ENCODE data around the gene ANK2.

DNA sequence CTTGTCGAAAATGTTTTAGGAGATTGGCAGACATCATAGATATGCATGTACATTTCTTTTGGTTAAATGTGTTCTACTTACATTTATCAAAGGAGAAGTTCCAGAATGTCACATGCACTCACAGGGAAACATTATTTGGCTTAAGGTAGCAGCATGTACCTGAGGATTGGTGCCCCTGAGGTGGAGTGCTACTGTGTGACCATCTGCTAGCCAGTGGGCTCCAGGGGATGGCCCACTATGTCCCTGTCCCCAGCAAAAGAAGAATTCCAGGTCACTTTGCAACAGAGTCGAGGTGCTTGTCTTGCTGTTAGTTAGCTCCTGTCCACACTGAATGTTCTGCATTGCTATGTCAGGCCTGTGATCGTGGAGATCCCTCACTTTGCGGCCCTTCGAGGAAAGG lies 283.2 kb downstream of the ANK2 start:
- TF ChIP-seq, protein P1, sequence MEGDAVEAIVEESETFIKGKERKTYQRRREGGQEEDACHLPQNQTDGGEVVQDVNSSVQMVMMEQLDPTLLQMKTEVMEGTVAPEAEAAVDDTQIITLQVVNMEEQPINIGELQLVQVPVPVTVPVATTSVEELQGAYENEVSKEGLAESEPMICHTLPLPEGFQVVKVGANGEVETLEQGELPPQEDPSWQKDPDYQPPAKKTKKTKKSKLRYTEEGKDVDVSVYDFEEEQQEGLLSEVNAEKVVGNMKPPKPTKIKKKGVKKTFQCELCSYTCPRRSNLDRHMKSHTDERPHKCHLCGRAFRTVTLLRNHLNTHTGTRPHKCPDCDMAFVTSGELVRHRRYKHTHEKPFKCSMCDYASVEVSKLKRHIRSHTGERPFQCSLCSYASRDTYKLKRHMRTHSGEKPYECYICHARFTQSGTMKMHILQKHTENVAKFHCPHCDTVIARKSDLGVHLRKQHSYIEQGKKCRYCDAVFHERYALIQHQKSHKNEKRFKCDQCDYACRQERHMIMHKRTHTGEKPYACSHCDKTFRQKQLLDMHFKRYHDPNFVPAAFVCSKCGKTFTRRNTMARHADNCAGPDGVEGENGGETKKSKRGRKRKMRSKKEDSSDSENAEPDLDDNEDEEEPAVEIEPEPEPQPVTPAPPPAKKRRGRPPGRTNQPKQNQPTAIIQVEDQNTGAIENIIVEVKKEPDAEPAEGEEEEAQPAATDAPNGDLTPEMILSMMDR (conservative IDR thresholded peaks at IDR 0.05), result no peak
- no peak for TF ChIP-seq ZFX (IDR thresholded peaks at IDR 0.05)
